ENCODE data around the gene TESK2. TPM values are rescaled to one million over a fixed set of nuclear protein-coding genes. Genes with fewer than 3 reads are reported as not detected.

The TESK2 gene
- total RNA-seq, 1 donor from 2014 or later, result 8.0 TPM

DNA sequence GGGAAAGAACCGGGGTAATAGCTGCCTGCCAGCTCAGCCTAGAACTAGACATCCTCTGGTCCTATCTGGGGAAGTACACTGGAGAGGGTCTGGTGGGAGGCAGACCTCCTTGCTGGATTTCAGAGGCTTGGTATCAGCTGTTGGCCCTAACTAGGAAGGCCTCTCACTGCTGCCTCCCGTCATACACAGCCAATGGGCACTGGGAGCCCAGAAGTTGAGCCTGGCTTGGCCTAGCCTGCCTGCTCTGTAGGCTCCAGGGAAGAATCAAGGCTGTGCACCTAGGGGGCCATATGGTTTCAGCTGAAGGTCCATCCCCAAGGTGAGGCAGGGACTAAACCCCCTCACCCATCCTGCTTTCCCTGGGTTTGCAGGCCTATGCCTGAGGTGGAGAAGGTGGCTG is 146.5 kb downstream of the TESK2 start:
- Mint-ChIP-seq H3K9me3 (ENCODE audit: unreplicated experiment) (no peaks in the 10 kb centered on the region), H3K4me3 (ENCODE audit: unreplicated experiment) (no peak overlapping the region), H3K4me1 (ENCODE audit: unreplicated experiment) (peaks cover 31% of the 10 kb centered on the region), H3K27ac (ENCODE audit: unreplicated experiment) (no peak overlapping the region), H3K27me3 (ENCODE audit: unreplicated experiment) (peaks cover 3% of the 10 kb centered on the region), H3K36me3 (ENCODE audit: low read depth, unreplicated experiment) (peaks cover 34% of the 10 kb centered on the region)
- TF ChIP-seq, protein P1, sequence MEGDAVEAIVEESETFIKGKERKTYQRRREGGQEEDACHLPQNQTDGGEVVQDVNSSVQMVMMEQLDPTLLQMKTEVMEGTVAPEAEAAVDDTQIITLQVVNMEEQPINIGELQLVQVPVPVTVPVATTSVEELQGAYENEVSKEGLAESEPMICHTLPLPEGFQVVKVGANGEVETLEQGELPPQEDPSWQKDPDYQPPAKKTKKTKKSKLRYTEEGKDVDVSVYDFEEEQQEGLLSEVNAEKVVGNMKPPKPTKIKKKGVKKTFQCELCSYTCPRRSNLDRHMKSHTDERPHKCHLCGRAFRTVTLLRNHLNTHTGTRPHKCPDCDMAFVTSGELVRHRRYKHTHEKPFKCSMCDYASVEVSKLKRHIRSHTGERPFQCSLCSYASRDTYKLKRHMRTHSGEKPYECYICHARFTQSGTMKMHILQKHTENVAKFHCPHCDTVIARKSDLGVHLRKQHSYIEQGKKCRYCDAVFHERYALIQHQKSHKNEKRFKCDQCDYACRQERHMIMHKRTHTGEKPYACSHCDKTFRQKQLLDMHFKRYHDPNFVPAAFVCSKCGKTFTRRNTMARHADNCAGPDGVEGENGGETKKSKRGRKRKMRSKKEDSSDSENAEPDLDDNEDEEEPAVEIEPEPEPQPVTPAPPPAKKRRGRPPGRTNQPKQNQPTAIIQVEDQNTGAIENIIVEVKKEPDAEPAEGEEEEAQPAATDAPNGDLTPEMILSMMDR (IDR thresholded peaks at IDR 0.05; ENCODE audit: unreplicated experiment), result no peak
- DNase-seq (ENCODE audit: low spot score), result no peak

DNA sequence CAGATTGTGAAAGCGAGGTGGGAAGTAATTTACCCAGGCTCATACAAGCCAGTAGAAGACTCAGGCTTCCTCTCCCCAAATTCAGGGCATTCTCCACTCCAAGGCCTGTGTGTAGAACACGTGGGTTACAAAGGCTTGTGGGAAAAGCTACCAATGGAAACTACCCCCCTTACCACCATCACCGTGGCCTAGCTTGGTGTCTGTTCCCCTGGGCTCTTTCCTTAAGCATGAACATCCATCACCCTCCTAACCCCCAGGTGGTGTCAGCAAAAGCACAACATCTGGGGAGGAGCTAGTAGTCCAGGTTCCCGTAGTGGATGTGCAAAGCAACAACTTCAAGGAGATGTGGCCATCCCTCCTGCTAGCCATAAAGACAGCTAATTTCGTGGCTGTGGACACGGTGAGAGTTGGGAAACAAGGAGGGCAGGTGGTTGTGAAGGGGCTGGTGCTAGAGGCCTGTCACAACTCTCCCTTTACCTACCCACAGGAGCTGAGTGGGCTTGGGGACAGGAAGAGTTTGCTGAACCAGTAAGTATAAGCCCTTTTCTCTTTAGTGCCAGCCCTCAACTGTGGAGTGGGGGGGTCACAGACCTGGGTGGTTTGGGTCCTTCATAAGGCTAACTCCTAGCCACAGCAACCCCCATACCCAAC is 150.0 kb downstream of the TESK2 start:
- Mint-ChIP-seq H3K27me3 (ENCODE audit: unreplicated experiment) (peaks cover 7% of the 10 kb centered on the region), H3K9me3 (ENCODE audit: unreplicated experiment) (no peaks in the 10 kb centered on the region), H3K4me3 (ENCODE audit: unreplicated experiment) (peak overlapping the region; percentile 100), H3K27ac (ENCODE audit: unreplicated experiment) (peak overlapping the region; percentile 96), H3K36me3 (ENCODE audit: low read depth, unreplicated experiment) (peaks cover 22% of the 10 kb centered on the region), H3K4me1 (ENCODE audit: unreplicated experiment) (peaks cover 57% of the 10 kb centered on the region)
- TF ChIP-seq, protein P1 (IDR thresholded peaks at IDR 0.05; ENCODE audit: unreplicated experiment), result no peak
- no peak for DNase-seq (ENCODE audit: low spot score)

DNA sequence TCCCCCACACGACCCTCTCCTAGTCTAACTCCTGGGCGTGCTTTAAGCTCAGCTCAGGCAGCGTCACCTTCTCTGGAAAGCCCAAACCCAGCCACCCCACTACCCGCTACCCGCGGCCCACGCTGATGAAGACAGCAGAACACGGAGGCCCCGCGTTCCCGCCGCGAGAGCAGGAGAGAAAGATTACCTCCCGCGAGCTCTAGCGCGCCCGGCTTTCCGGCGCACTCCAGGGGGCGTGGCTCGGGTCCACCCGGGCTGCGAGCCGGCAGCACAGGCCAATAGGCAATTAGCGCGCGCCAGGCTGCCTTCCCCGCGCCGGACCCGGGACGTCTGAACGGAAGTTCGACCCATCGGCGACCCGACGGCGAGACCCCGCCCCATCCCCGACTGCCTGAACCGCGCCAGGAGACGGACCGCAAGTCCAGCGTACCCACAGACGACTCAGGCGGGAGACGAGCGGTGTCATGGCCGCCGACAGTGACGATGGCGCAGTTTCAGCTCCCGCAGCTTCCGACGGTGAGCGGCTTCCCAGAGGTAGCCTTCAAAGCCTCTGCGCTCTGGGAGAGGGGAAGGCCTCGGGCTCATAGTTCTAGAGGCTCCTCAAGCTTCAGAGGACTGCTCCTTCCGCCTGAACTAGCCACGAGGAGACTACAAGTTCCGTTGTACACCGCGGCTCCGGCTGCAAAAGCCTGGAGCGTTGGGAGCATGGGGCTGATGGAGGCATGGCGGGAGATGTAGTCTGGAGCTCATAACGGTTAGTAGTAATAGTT is 151.0 kb downstream of the TESK2 start, which contains the start of the genes MUTYH and TOE1:
Gene MUTYH, minus strand, starts transcription at position 652 of the 770 bp plus-strand sequence. CDS start 5,935 bp downstream, outside the sequence.
Gene TOE1, plus strand, starts transcription at position 382 of the 770 bp plus-strand sequence. Its CDS starts 83 bp downstream, at position 465.
- Mint-ChIP-seq H3K9me3 (ENCODE audit: unreplicated experiment) (no peaks in the 10 kb centered on the region), H3K27me3 (ENCODE audit: unreplicated experiment) (peaks cover 7% of the 10 kb centered on the region), H3K4me3 (ENCODE audit: unreplicated experiment) (peak within 1 kb of the TSS; percentile 100), H3K27ac (ENCODE audit: unreplicated experiment) (peak within 1 kb of the TSS; percentile 96), H3K36me3 (ENCODE audit: low read depth, unreplicated experiment) (peaks cover 15% of the 10 kb centered on the region), H3K4me1 (ENCODE audit: unreplicated experiment) (peaks cover 55% of the 10 kb centered on the region)
- peak; percentile 93 for DNase-seq (ENCODE audit: low spot score)
- TF ChIP-seq, protein P1 (IDR thresholded peaks at IDR 0.05; ENCODE audit: unreplicated experiment), result no peak

DNA sequence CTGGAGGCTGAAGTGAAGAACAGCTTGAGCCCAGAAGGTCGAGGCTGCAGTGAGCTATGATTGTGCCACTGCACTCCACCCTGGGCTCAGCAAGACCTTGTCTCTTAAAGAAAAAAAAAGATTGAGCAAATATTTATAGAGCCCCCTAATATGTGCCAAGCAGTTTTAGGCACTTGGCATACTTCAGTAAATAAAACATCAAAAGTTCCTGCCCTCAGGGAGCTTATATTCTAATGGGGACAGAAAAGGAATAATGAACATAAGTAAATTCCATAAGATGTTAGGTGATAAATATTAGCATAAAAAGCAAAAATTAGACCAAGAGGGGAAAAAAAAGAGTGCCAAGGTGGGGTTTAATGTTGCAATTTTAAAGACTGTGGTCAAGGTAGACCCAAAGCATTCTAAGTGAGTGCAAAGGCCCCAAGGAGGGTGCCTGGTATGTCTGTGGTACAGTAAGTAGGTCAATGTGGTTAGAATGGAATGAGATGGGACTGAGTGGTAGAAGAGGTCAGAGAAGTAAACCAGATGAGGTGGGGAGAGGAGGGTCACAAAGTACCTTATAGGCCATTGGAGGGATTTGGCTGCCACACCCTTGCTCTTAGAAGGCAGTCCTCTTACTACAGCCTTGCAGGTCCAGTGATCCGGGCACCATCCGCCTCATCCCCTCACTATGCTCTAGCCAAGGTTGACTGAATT is 153.2 kb downstream of the TESK2 start:
- peaks cover 7% of the 10 kb centered on the region for H3K27me3 Mint-ChIP-seq (ENCODE audit: unreplicated experiment)

More for the DNA sequence above, 153.2 kb downstream of the TESK2 start:
- TF ChIP-seq, protein P1 (IDR thresholded peaks at IDR 0.05; ENCODE audit: unreplicated experiment), result no peak
- peaks cover 6% of the 10 kb centered on the region for H3K36me3 Mint-ChIP-seq (ENCODE audit: low read depth, unreplicated experiment)
- no peak for DNase-seq (ENCODE audit: low spot score)
- no peaks in the 10 kb centered on the region for H3K9me3 Mint-ChIP-seq (ENCODE audit: unreplicated experiment)
- H3K27ac Mint-ChIP-seq (ENCODE audit: unreplicated experiment), result peak overlapping the region; percentile 86
- peak overlapping the region; percentile 65 for H3K4me3 Mint-ChIP-seq (ENCODE audit: unreplicated experiment)
- peaks cover 66% of the 10 kb centered on the region for H3K4me1 Mint-ChIP-seq (ENCODE audit: unreplicated experiment)
